Measurements from ENCODE around the gene NTRK2.

DNA sequence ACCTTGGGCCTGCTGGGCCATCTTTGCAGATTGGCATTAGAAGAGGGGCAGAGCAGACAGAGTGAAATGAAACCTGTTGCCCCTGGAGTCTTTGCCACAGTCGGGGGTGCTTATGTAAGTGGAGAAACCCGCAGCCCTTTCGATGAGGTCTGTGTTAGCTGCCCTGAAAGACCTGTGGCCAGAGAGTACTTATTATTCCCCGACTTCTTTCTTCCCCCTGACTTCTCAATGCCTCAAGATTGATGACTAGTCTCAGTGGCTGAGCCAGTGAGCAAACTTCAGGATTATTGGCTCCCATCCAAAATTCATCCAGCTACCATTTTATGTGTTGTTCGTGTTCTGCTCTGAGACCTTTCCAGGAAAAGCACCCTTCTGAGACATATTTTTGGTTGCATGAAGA, 7.6 kb downstream of the NTRK2 start:
- TF ChIP-seq ZNF8 (CRISPR knock-in tag; IDR thresholded peaks at IDR 0.05) (no peak), ESRRG (CRISPR knock-in tag; IDR thresholded peaks at IDR 0.05) (no peak), TOX (CRISPR knock-in tag; IDR thresholded peaks at IDR 0.05; ENCODE audit: borderline replicate concordance) (no peak), RARB (CRISPR knock-in tag; IDR thresholded peaks at IDR 0.05) (no peak), BACH2 (CRISPR knock-in tag; IDR thresholded peaks at IDR 0.05; ENCODE audit: borderline replicate concordance) (no peak), CREB5 (CRISPR knock-in tag; IDR thresholded peaks at IDR 0.05; ENCODE audit: low read depth) (no peak), OSR1 (CRISPR knock-in tag; IDR thresholded peaks at IDR 0.05) (no peak), ZFP3 (CRISPR knock-in tag; IDR thresholded peaks at IDR 0.05) (no peak), PATZ1 (CRISPR knock-in tag; IDR thresholded peaks at IDR 0.05; ENCODE audit: borderline replicate concordance) (no peak), ISL1 (CRISPR knock-in tag; IDR thresholded peaks at IDR 0.05) (no peak), ARNTL (CRISPR knock-in tag; IDR thresholded peaks at IDR 0.05; ENCODE audit: borderline replicate concordance, low read depth) (no peak)
